Measurements from ENCODE around the gene PPP1R3A. TPM values are rescaled to one million over a fixed set of nuclear protein-coding genes. Genes with fewer than 3 reads are reported as not detected.

Gene PPP1R3A
- polyA plus RNA-seq, 4 donors, result not detected

DNA sequence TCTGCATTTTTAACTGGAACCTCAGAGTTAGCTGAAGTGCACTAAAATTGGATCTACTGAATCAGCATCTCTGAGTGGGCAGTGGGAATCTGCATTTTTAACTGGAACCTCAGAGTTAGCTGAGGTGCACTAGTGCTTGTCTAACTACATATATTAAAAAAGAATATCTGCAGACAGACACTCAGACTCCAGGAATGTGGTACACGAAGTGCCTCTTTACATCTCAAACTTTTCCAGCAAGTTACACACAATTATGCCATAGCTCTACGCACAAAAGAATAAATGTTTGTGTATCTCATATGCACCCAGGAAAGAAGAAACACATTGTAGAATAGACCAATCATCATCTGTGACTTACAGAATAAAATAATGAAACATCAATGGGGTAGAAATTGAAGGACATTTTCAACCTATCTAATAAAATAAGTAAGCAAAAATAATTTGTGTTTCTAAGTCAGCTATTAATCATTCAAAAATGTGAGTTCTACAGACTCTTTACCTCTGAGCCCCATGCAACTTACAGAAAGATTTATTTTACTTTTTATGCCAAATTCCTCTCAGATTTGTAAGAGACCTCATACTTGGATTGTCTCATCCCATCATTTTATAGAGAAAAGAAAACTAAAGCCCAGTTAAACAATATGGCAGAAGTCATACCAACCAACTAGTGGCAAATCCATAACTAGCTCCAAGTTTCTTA lies 28.3 kb downstream of the PPP1R3A start:
- DNase-seq (ENCODE audit: low read depth in 4 of 4, low spot score in 3 of 4), result no peak

DNA sequence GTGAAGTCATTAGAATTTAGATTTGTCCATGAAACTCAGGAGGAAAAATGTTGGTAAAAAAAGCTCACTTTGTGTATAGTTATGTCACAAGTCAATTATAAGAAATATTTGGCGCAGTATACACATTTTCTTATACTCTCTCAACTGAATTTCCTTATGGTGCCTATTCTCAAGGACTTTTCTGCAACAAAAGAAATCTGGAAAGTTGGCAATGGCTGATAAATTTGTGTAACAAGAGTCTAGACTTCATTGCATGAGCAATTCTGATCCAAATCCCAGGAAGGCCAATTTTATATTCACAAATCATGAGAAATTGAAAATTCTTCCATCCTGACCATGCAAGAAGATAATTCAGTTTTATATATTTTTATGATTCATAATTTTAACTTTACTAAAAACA lies 35.7 kb downstream of the PPP1R3A start:
- DNase-seq (ENCODE audit: low read depth in 4 of 4, low spot score in 3 of 4), result no peak

DNA sequence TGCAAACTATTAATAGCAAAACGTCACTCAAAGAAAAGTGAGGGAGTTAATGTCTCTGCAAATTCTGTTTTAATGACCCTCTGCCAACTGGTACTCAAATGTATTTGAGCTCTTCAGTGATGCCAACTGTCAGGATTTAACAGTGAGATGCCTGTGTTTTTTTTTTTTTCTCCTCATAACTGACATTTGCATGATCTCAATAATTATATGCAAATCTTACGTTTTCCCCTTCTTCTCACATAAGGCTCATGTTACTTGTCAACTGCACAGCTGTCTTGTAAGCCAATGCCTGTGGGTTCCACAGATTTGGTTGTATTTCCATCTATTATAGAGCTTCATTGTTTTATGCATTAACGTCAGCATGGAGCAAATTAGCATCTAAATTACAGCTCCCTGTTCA lies 38.2 kb downstream of the PPP1R3A start:
- DNase-seq (ENCODE audit: low read depth in 4 of 4, low spot score in 3 of 4), result no peak

DNA sequence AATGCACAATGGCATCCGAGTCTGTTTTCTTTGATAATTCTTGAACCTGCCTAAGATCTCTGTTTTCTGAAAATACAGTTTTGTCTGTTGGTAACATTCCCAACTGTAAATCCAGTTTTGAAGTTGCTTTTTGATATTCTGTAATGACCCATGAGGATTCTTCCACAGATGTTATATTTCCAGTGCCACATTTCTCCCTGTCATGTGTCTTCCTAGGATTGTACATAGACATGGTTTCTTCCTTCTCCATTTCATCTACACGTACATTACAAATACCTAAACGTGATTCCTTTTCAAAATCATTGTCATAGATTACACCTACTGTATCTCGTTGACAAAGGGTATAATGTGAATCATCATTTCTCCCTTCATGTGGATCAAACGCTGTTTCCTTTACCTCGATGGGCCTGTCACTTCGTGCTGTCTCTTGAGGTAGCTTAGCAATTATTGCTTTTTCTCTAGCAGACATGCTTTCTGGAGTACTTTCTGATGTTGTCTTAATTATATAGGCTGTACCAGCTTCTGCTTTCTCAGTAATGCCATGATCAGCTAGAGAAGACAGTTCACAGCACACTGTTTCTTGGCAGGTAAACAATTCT lies 40.3 kb downstream of the PPP1R3A start:
- no peak for DNase-seq (ENCODE audit: low read depth in 4 of 4, low spot score in 3 of 4)

DNA sequence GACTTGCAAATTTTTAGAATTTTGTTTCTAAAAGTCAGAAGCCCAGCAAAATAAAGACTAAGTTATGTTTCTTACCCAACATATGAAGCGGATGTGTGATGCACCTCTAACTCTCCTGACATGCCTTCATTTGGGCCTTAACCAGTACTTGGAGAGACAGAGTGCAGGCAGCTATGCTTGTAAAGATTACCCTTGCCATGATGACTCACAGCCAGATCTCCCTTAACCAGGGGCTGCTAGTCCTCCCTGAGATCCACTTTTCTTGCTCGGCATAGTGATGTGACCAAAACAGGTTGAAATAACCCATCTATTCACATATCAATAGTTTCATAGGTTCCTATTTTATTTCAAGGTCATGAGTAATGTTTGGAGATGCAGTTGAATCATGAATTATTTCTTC lies 43.6 kb downstream of the PPP1R3A start:
- DNase-seq (ENCODE audit: low read depth in 4 of 4, low spot score in 3 of 4), result no peak

DNA sequence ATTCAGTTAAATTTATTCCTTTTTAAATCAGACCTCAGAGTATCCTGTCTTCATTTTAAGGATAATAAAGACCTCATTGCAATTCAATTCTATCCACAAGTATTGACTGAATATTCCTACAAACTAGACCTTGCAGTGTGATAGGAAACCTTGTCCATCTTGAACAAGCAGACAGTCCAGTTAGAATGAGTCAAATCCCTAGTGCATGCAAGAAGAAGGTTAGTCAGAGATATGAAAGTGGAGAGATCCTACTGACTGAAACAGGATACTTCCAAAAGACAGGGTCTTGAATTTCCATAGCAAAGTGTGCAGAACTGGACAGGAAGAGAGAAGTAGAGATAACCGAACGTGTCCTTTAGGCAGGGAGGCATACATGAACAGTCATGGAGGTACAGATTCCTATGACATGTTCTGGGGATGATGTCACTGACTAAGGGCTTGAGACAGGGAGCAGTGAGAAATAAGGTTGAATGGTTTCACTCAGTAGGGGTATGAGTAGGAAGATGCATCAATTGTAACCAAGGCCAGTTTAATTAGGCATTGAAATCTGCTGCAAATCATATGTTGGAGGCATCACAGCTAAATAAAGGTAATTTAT lies 45.2 kb downstream of the PPP1R3A start:
- no peak for DNase-seq (ENCODE audit: low read depth in 4 of 4, low spot score in 3 of 4)

DNA sequence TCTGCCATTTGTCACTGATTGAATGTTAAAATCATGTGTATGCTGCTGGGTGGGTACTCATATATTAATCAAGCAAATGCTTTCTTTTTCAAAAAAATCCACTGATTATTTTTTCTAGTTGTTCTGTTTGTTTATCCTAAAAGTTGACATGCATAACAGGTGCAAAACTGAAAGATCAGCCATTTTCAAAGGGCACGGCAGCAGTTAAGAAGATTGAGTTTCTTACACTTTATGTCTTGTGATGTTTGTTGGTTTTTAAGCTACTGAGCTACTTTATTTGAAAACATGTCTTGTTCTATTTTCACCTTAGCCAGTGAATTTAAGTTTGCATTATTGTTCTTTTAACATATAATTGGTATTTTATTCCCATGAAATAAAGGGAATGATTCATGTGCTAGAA lies 45.8 kb downstream of the PPP1R3A start:
- no peak for DNase-seq (ENCODE audit: low read depth in 4 of 4, low spot score in 3 of 4)

DNA sequence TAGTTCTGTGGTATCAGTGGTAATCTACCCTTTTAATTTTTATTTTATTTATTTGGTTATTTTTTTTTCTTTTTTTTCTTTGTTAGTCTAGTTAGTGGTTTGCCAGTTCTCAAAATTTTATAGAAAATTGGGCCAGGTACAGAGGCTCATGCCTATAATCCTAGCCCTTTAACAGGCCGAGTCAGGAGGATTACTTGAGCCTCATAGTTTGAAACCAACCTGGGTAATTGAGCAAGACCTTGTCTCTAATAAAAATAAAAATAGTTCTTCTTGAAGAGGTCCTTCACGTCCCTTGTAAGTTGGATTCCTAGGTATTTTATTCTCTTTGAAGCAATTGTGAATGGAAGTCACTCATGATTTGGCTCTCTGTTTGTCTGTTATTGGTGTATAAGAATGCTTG lies 51.5 kb downstream of the PPP1R3A start:
- no peak for DNase-seq (ENCODE audit: low read depth in 4 of 4, low spot score in 3 of 4)

DNA sequence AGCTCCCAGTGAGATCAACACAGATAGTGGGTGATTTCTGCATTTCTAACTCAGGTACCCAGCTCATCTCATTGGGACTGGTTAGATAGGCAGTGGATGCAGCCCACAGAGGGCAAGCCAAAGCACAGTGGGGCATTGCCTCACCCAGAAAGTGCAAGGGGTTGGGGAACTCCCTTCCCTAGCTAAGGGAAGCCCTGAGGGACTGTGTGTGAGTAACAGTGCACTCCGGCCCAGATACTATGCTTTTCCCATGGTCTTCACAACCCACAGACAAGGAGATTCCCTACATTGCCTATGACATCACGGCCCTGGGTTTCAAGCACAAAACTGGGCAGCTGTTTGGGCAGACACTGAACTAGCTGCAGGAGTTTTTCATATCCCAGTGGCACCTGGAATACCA lies 62.8 kb downstream of the PPP1R3A start:
- no peak for DNase-seq (ENCODE audit: low read depth in 4 of 4, low spot score in 3 of 4)

DNA sequence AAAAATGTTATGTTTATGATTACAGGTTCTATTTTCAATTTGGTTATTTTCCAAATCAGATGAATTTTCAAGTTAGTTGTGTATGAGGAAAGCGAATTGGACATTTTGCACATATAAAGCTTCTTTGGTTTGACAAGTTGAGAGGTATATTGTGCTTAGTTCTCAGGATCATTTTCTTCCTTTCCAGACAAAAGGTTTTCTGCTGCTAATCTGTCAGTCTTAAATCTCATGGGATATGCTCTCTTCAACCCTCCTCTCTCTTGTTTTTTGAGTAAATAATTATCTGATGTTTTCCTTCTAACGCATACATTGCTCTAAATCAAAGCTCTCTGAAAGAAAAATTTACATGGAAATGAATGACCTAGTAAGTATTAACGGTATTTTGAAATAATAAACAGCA lies 77.9 kb downstream of the PPP1R3A start:
- no peak for DNase-seq (ENCODE audit: low read depth in 4 of 4, low spot score in 3 of 4)

DNA sequence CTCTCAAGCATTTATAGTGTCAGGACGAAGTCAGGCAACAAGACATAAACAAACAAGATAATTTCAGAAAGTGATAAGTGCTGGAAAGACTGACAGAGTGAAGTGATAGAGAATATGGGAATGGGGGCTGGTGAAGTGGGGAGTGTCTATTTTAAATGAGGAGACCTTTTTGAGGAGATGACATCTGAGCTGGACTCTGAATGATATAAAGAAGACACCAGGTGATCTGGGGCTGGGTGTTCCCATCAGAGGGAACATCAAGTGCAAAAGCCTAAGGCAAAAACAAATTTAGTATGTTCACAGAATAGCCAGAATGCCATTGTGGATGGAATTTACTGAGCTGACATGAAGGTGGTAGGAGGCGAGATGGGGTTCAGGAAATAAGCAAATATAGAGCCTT lies 83.4 kb downstream of the PPP1R3A start:
- DNase-seq (ENCODE audit: low read depth in 4 of 4, low spot score in 3 of 4), result no peak

DNA sequence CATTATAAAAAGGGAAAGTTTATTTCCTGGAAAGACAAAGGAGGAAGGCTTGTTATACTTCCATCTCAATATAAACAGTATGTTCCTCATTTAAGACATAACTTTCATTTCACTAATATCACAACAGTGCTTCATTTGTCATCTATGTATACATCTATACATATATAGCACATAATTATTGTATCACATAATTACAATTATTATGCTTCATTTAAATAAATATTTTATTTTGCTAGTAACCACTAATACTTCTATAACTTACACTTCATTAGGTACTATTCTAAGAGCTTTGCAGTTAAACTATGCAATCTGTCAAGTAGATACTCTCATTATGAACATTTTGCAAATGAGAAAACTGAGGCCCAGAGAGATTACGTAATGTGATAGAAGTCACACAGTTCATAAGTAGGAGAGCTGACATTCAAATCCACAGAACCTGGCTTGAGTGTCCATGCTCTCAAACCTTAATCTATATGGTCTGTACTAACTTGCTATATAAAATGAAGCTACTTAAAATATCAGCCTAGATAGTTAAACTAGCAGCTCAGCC lies 86.5 kb downstream of the PPP1R3A start:
- DNase-seq (ENCODE audit: low read depth in 4 of 4, low spot score in 3 of 4), result no peak

DNA sequence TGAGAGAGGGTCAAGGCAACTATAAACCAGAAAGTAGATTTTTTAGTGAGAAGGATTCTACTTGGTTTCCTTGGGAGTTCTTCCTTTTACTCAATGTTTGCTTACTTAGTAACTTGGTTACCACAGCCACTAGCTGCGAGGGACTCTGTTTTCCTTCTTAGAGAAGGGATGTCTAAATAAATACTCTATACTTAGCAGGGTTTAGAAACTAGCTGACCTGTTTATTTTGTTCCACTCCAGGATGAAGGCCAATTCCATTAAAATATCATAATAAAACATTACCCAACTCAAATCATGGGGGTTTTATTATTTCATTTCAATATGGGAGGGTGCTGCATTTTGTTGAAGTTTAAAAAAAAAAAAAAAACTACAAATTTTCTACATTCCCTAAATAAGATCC lies 87.3 kb downstream of the PPP1R3A start:
- no peak for DNase-seq (ENCODE audit: low read depth in 4 of 4, low spot score in 3 of 4)

DNA sequence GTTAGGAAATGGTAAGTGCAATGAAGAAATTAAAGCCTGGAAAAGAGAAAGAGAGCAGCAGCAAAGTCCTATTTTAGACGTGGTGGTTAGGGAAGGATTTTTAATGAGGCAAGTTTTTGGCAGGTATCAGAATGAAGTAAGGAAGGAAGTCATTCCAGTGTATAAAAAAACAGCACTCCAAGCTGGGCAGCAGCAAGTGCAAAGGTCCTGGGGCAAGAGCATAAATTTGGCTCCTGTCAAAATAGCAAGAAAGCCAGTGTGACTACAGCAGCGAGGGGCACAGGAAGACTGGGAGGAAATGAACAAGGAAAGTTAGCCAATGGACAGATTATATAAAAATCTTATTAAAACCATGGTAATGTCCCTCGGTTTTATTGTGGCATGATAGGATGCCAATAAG lies 90.2 kb downstream of the PPP1R3A start:
- DNase-seq (ENCODE audit: low read depth in 4 of 4, low spot score in 3 of 4), result no peak
